Activated T-cell treated with anti-CD3 and anti-CD28 coated beads, Interleukin-2, amount 50 U/mL, for 72 hours (primary cell): ENCODE measurements around the gene MFNG. TPM values are rescaled to one million over a fixed set of nuclear protein-coding genes. Genes with fewer than 3 reads are reported as not detected.

Source experiments
- ATAC-seq, 2 donors: fragments of 150-1000 bp; cut with Tn5 transposase; replicated peaks in 1 of 2; 2 replicates each; pipeline ENCODE4 v1.10.0; 2021; ENCODE audit warnings: moderate library complexity in 2 of 2, mild to moderate bottlenecking in 1 of 2
- DNase-seq, 2 donors: peaks; one replicate each; pipeline ENCODE4 v3.0.0; 2021 to 2022; ENCODE audit warnings: mixed read lengths in 1 of 2
- H3K27ac Mint-ChIP-seq: one replicate; pipeline ENCODE4 v1.8.0; 2022; ENCODE audit warnings: mild to moderate bottlenecking, moderate library complexity, mixed read lengths
- H3K27me3 Mint-ChIP-seq: one replicate; pipeline ENCODE4 v1.8.0; 2022; ENCODE audit warnings: low read depth, mixed read lengths
- H3K36me3 Mint-ChIP-seq, 2 donors: one replicate each; pipeline ENCODE4 v1.8.0; 2022; ENCODE audit warnings: mixed read lengths in 2 of 2, mild to moderate bottlenecking in 1 of 2; ENCODE audit not compliant: insufficient read depth in 2 of 2
- H3K4me1 Mint-ChIP-seq: one replicate; pipeline ENCODE4 v1.8.0; 2022; ENCODE audit warnings: low read depth, mixed read lengths
- H3K4me3 Mint-ChIP-seq, 2 donors: one replicate each; pipeline ENCODE4 v1.8.0; 2022; ENCODE audit warnings: mild to moderate bottlenecking in 2 of 2, mixed read lengths in 2 of 2, moderate library complexity in 2 of 2
- H3K9me3 Mint-ChIP-seq, 2 donors: one replicate each; pipeline ENCODE4 v1.8.0; 2022; ENCODE audit warnings: mixed read lengths in 2 of 2
- total RNA-seq, 2 donors: library from RNA; stranded (reverse); gene quantifications; one replicate each; pipeline ENCODE4 v1.2.3, GENCODE V29; 2022

The MFNG gene
- total RNA-seq, 2 donors from 2014 or later = 94.0 to 116 TPM

DNA sequence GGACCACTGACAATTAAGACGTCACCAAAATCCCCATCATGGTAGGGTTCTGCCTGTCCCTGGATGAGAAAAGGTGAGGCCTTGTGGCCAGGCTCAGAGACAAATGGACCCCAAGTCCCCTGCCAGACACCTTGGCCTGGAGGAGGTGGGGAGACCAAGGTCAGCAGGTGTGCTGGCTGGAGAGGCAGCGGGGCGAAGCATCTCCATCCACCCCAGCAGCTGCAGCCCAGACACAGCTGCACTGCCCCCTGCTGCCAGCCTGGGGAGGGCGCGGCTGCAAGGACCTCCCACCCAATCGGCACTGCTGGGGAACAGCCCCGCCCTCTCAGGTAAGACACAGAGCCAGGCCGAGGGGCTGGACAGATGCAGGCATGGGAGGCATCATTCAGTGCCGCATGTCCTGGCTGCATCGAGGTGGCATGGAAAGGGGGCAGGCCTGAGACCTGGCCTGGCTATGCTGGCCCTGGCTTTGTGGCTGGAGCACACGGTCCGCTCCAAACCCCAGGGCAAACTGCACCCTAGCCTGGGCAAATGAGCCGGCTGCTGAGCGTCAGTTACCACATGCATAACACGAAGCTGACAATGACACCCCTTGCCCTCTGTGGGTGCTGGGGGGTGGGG is 12.2 kb upstream of the MFNG start:
- Mint-ChIP-seq H3K27ac (no peak overlapping the region), H3K4me1 (peaks cover 14% of the 10 kb centered on the region), H3K36me3 (no peaks in the 10 kb centered on the region), H3K4me3 (no peak overlapping the region), H3K27me3 (peaks cover 6% of the 10 kb centered on the region), H3K9me3 (no peaks in the 10 kb centered on the region)
- DNase-seq = peak; percentile 80 to 81
- peak; percentile 95 to 97 for ATAC-seq

DNA sequence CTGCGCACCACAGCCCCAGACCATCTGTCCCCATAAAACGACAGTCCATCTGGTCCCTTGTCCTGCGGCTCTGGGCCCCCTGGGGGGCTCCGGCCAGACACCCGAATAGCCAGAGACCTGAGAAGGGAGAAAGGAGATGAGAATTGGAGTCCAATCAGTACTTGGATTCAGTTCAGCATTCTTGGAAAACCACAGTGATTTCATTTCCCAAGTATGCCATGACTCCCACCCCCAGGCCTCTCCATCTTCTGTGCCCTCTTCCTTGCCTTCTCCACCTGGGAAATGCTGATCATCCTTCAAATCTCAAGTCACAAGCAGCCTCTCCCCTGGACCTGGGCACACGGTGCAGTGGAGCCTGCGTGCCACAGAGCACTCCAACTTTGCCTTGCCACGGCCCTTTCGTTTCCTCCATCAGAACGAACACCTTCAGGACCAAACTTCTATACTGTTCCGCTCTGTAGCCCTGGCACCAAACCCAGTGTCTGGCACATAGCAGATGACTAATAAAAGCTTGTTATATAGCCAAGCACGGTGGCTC is 10.9 kb upstream of the MFNG start:
- no peaks in the 10 kb centered on the region for H3K36me3 Mint-ChIP-seq
- ATAC-seq = no peak

DNA sequence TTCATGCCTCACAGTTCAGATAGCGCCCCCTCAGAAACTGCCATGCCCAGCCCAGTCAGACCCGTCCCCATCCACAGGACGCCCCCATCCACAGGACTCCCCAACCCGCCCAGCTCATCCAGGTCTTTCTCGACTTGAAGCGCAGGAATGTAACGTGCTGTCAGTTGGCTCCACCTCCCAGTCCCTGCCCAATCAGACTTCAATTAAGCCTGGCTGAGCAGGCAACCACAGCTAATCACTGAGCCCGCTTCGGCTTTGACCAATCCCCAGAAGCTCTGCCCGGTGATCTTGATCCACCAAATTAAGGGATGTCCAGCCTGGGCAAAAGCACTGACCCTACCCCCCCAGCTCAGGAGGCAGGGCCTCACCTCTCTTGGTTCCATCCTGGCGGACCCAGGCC is 10.5 kb upstream of the MFNG start:
- no peak overlapping the region for H3K4me3 Mint-ChIP-seq
- no peaks in the 10 kb centered on the region for H3K9me3 Mint-ChIP-seq
- ATAC-seq (no peak), DNase-seq (no peak)
- peaks cover 14% of the 10 kb centered on the region for H3K4me1 Mint-ChIP-seq
- H3K27me3 Mint-ChIP-seq = peaks cover 4% of the 10 kb centered on the region
- H3K27ac Mint-ChIP-seq = no peak overlapping the region
- H3K36me3 Mint-ChIP-seq = no peaks in the 10 kb centered on the region

More for the DNA sequence above, 10.9 kb upstream of the MFNG start:
- Mint-ChIP-seq H3K27me3 (peaks cover 6% of the 10 kb centered on the region), H3K4me3 (no peak overlapping the region), H3K9me3 (no peaks in the 10 kb centered on the region), H3K4me1 (peaks cover 19% of the 10 kb centered on the region), H3K27ac (no peak overlapping the region)
- DNase-seq = no peak

DNA sequence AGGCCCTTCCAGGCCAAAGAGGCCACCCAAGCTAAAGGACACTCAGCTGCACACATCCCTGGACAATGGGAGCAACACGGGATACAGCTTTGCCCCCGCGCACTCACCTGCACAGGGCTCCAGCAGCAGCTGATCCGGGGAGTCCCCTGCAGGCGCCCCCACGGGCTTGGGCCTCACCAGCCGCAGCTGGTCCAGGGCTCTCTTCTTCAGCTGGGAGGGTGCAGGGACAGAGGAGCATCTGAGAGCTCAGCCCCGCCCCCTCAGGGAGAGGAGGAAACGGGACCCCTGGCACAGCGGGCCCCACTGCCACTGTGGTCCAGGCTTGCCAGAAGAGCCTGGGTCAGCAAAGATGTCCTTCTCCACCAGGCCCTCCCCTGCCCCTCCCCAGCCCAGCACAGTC is 7.8 kb upstream of the MFNG start:
- H3K27ac Mint-ChIP-seq = no peak overlapping the region
- no peaks in the 10 kb centered on the region for H3K27me3 Mint-ChIP-seq
- H3K9me3 Mint-ChIP-seq = no peaks in the 10 kb centered on the region
- DNase-seq = no peak
- H3K4me3 Mint-ChIP-seq = no peak overlapping the region
- H3K4me1 Mint-ChIP-seq = peaks cover 31% of the 10 kb centered on the region
- H3K36me3 Mint-ChIP-seq = no peaks in the 10 kb centered on the region
- ATAC-seq = no peak

DNA sequence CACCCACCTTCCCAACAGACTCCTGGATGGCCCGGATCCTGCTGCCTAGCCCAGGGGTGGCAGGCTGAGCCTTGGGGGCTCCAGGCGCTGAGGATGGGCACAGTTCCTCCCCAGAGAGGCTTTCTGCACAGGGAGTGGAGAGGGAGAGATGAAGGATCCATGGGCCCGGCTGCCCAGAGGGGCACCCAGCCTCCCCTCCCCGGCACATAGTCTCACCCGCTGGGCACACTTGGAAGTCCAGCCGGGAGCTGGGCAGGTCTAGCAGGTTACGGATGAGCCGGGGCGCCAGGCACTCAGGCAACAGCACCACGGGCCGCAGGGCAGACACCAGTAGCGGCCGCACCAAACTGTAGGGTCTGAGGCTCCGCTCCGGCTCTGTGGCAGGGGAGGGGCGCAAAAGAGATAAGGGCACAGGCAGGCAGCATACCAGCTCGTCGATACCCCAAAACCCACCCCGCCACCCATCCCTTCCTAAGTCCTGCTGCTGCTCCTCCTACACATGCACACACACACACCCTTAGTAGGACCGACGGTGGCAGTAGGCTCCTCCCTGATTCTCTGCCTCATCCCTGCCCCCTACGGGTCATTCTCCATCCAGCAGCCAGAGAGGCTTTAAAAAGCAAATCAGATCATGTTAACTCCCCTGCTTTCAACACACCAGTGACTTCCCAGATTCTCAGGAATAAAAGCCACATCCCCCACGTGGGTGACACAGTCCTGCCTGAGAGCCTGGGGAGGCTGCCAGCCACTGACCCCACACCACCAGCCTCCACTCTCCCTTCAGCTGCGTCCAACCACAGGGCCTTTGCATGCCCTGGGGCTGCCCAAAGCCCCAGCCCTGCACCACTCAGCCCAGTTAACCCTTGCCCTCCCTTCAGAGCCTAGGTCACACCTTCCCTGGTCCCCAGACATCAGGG is 6.5 kb upstream of the MFNG start:
- no peak overlapping the region for H3K4me3 Mint-ChIP-seq
- H3K9me3 Mint-ChIP-seq = no peaks in the 10 kb centered on the region
- peaks cover 44% of the 10 kb centered on the region for H3K4me1 Mint-ChIP-seq
- peak; percentile 72 to 73 for ATAC-seq
- H3K36me3 Mint-ChIP-seq = no peaks in the 10 kb centered on the region
- DNase-seq = peak; percentile 55 to 69
- H3K27me3 Mint-ChIP-seq = no peaks in the 10 kb centered on the region
- H3K27ac Mint-ChIP-seq = no peak overlapping the region

DNA sequence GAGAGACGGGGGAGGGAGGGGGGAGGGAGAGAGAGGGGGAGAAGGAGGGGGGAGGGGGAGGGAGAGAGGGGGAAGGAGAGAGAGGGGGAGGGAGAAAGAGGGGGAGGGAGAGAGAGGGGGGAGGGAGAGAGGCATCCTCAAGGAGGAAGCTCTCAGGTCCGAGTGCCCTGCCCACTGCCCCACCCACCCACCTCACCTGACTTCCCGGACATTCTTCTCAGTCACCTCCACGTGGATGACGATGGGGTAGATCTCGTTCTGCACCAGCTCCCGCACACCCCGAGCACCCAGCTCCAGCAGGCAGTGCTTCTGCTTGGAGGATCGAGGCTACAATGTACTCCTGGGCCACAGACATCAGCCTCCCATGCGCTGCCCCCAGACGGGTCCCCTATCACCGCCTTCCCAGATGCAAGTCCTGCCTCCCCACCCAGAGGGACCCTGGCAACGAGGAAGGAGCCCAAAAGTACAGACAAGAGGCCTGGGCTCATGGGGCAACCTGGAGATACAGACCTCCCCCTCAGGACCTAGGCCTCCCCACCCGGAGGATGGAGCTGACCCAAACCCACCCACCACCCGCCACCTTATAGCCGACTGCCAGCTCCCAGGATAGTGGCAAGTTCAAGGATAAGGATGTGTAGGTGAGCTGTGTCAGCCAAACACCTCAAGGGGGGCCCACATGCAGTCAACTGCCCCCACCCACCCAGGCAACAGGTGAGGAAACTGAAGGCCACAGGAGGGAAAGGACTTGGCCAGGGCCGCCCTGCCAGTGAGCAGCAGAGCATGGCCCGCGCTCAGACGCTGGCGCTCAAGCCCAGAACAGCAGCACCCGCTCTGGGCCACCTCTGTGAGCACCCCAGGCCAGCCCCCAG is 5.6 kb upstream of the MFNG start:
- ATAC-seq (no peak), DNase-seq (no peak)
- H3K4me1 Mint-ChIP-seq = peaks cover 53% of the 10 kb centered on the region
- H3K36me3 Mint-ChIP-seq = no peaks in the 10 kb centered on the region
- H3K27me3 Mint-ChIP-seq = no peaks in the 10 kb centered on the region
- H3K27ac Mint-ChIP-seq = no peak overlapping the region
- H3K9me3 Mint-ChIP-seq = no peaks in the 10 kb centered on the region
- H3K4me3 Mint-ChIP-seq = no peak overlapping the region

DNA sequence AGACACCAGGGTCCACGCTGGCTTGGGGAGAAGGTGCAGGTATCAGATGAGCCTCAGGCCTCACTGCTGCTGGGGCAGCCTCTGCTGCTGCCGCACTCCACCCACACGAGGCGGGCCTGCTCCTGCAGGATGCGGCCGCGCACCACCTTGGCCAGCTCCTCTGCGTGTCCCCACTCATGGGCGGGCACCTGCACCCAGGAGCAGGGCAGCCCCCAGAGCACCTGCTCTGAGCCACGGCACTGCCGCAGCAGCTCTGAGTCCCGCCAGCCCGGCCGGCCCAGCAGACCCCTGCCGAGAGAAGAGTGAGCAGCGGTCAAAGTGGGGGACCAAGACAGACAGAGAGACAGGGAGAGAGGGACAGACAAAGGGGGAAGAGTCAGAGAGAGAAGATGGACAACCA is 4.9 kb upstream of the MFNG start:
- peaks cover 59% of the 10 kb centered on the region for H3K4me1 Mint-ChIP-seq
- ATAC-seq (no peak), DNase-seq (no peak)
- H3K27me3 Mint-ChIP-seq = no peaks in the 10 kb centered on the region
- no peaks in the 10 kb centered on the region for H3K9me3 Mint-ChIP-seq
- no peak overlapping the region for H3K27ac Mint-ChIP-seq
- H3K36me3 Mint-ChIP-seq = no peaks in the 10 kb centered on the region
- no peak overlapping the region for H3K4me3 Mint-ChIP-seq

DNA sequence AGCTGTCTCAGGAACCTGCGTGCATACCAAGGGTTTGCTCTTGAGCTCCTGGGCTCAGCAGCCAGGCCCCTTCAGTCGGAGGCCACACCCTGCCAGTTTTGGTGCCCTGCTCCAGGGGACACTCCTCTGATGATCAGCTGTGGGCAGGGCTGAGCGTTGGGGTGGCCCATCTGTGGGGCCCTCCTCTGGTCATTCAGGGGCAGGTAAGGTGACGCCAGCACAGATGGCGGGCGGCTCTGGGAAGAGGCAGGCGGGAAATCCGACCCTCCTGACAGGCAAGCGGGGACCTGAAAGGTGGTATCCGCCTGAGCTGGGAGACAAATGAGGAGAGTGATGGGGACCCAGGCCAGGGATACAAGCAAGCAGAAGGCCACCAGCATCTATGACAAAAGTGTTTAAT is 3.8 kb upstream of the MFNG start:
- Mint-ChIP-seq H3K4me3 (no peak overlapping the region), H3K27me3 (no peaks in the 10 kb centered on the region), H3K4me1 (peaks cover 59% of the 10 kb centered on the region), H3K36me3 (peaks cover 0 to under 1% of the 10 kb centered on the region in 2 donors), H3K9me3 (no peaks in the 10 kb centered on the region), H3K27ac (no peak overlapping the region)
- no peak for ATAC-seq
- DNase-seq = no peak

DNA sequence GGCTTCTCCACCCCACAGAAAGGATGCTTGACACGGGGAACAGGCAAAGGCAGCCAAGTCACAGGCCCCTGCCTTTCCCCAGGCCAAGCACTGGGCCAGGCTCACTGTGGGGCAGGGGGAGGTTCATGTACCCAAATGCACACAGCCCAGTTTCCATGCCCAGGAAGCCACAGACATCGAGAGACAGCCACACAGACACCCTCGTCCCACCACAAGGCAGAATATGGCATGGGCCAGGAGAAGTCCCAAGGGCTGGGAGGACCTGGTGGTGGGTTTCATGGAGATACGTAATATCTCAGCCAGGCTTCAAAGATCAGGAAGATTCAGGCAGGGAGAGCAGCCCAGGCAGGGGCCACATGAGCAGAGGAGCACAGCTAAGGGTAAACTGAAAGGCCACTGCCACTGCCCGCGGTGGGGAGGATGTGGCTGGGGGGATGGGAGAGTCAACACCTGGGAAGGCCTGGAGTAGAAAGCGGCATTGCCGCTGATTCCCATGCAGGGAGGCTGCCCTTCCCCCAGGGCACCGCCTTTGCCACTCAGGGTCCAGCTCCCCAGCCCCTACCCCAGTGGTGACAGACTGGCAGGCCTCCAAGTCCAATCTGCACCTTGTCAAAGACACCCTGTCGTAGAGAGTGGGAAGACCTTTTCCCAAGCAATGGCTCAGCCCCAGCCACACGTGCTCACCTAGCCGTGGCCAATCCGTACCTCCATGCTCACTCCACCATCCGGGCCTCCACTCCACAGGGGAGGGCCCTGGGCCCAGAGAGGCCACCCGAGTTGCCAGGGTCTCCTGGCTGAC is 2.4 kb upstream of the MFNG start:
- H3K9me3 Mint-ChIP-seq = no peaks in the 10 kb centered on the region
- H3K4me3 Mint-ChIP-seq = peak overlapping the region; percentile 28 to 50
- no peaks in the 10 kb centered on the region for H3K27me3 Mint-ChIP-seq
- no peak for DNase-seq
- ATAC-seq = no peak
- peak overlapping the region; percentile 83 for H3K27ac Mint-ChIP-seq
- peaks cover 3 to 5% of the 10 kb centered on the region in 2 donors for H3K36me3 Mint-ChIP-seq
- peaks cover 59% of the 10 kb centered on the region for H3K4me1 Mint-ChIP-seq

DNA sequence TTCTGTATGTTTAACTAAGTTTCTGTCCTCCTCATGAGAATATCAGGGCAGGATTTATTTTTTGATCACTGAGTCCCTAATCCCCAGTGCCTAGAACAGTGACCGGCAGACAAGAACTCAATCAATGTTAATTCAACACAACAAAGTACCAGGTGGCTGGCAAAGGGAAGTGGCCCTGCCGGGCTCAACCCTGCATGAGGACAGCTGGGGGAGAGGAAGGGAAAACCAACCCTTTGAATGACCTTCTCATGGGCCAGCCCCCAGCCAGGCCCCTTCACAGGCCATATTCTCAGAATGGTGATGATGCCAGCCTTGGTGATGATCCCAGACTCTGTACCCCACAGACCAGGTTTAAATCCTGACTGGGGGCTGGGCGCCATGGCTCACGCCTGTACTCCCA is 1.4 kb upstream of the MFNG start:
- no peaks in the 10 kb centered on the region for H3K9me3 Mint-ChIP-seq
- DNase-seq (no peak), ATAC-seq (no peak)
- H3K36me3 Mint-ChIP-seq = peaks cover 3 to 5% of the 10 kb centered on the region in 2 donors
- H3K27ac Mint-ChIP-seq = peak overlapping the region; percentile 81
- H3K4me1 Mint-ChIP-seq = peaks cover 60% of the 10 kb centered on the region
- H3K4me3 Mint-ChIP-seq = peak overlapping the region; percentile 90 to 93
- H3K27me3 Mint-ChIP-seq = no peaks in the 10 kb centered on the region

DNA sequence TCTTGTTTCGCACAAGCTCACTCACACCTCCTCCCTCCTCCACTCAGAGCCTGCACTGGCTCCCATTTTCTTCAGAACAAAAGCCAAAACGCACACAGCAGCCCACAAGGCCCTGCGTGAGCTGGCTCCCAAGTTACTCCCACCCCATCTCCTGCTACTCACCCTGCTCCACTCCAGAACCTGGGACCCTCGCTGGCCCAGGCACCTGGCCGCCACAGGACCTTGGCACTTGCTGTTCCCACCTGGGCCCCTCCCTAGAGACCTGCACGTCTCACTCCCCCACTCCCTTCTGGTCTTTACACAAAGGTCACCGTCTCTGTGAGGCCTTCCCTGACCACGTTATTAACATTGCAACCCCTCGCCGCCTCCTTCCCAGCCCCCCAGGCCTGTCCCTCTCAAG is 945 bp upstream of the MFNG start:
- ATAC-seq (no peak), DNase-seq (no peak)
- Mint-ChIP-seq H3K27me3 (no peaks in the 10 kb centered on the region), H3K4me1 (peaks cover 65% of the 10 kb centered on the region), H3K36me3 (peaks cover 3 to 5% of the 10 kb centered on the region in 2 donors), H3K9me3 (no peaks in the 10 kb centered on the region), H3K27ac (peak overlapping the region; percentile 85), H3K4me3 (peak overlapping the region; percentile 90 to 93)
